HCT116 (cell line): ENCODE measurements around the gene UBE2S.

Experiments
- CBX3 ChIP-seq: IDR thresholded peaks from 2 replicates; pipeline ENCODE4 v1.6.1; 2012; ENCODE audit warnings: low read depth
- CTCF ChIP-seq, 3 experiments: fragments of 200-600 bp in 1 of 3; sonication (generic) in 1 of 3; IDR thresholded peaks in 2 of 3; conservative IDR thresholded peaks in 1 of 3; 2 replicates each; pipeline ENCODE4 v1.5.1; 2012 to 2017; ENCODE audit warnings: low read depth in 2 of 3, low read length in 2 of 3, antibody characterized with exemption in 1 of 3, borderline replicate concordance in 1 of 3, control low read depth in 1 of 3, mild to moderate bottlenecking in 1 of 3, mixed read lengths in 1 of 3, mixed run types in 1 of 3, moderate library complexity in 1 of 3; ENCODE audit not compliant: insufficient read depth in 1 of 3
- EGR1 ChIP-seq: IDR thresholded peaks from 2 replicates; pipeline ENCODE4 v1.6.1; 2012; ENCODE audit warnings: low read depth
- ELF1 ChIP-seq: IDR thresholded peaks from 2 replicates; pipeline ENCODE4 v1.6.1; 2012; ENCODE audit warnings: low read depth, borderline replicate concordance
- EZH2 ChIP-seq: fragments of 200-600 bp; sonication (generic); IDR thresholded peaks from 2 replicates; pipeline ENCODE4 v1.6.1; 2017; ENCODE audit warnings: antibody characterized with exemption, mixed run types
- MAX ChIP-seq: IDR thresholded peaks from 2 replicates; pipeline ENCODE4 v1.6.1; 2012
- POLR2A ChIP-seq: IDR thresholded peaks from 2 replicates; pipeline ENCODE4 v1.7.0; 2011; ENCODE audit warnings: borderline replicate concordance; ENCODE audit not compliant: insufficient read depth, insufficient read length; ENCODE audit errors: extremely low read depth
- POLR2AphosphoS5 ChIP-seq: IDR thresholded peaks from 2 replicates; pipeline ENCODE4 v1.6.1; 2011; ENCODE audit warnings: mild to moderate bottlenecking, low read depth, low read length, moderate library complexity
- SIN3A ChIP-seq: IDR thresholded peaks from 2 replicates; pipeline ENCODE4 v1.6.1; 2012; ENCODE audit warnings: low read depth
- SP1 ChIP-seq: IDR thresholded peaks from 2 replicates; pipeline ENCODE4 v1.6.1; 2012; ENCODE audit warnings: low read depth
- TCF7L2 ChIP-seq: IDR thresholded peaks from 2 replicates; pipeline ENCODE4 v1.7.0; 2011; ENCODE audit warnings: borderline replicate concordance, inconsistent platforms; ENCODE audit not compliant: insufficient read depth, insufficient read length; ENCODE audit errors: extremely low read depth

GRCh38 chr19:55352040-55352439, 55.5 kb downstream of the UBE2S start:
- TF ChIP-seq CTCF (IDR thresholded peaks at IDR 0.05 in 2 of 3, conservative IDR thresholded peaks at IDR 0.05 in 1 of 3; ENCODE audit: borderline replicate concordance in 1 of 3, insufficient read depth in 1 of 3, low read depth in 2 of 3, low read length in 2 of 3) (no peak), POLR2A (no peak), POLR2AphosphoS5 (no peak), SP1 (no peak), MAX (no peak; the same call in 1 of the 2 replicates), EZH2 (no peak), CBX3 (no peak), ELF1 (no peak), EGR1 (no peak), TCF7L2 (no peak), SIN3A (no peak)
